ENCODE results near the gene PHKA2.
A peak's percentile ranks its signal among the peaks of the same experiment; 100 is the strongest.

The PHKA2 gene

GRCh38 chrX:18899796-18900380, 84.0 kb downstream of the PHKA2 start:
- H3K4me1 Mint-ChIP-seq, result peaks cover 11% of the 10 kb centered on the region
- no peaks in the 10 kb centered on the region for H3K27me3 Mint-ChIP-seq (ENCODE audit: low read depth)
- peak; percentile 13 to 40 (median 19) for TF ChIP-seq CTCF (IDR thresholded peaks at IDR 0.05; ENCODE audit: unreplicated experiment in 3 of 3)
- H3K4me3 Mint-ChIP-seq, result no peak overlapping the region
- H3K9me3 Mint-ChIP-seq, result peaks cover 15% of the 10 kb centered on the region
- peaks cover 18% of the 10 kb centered on the region for H3K36me3 Mint-ChIP-seq (ENCODE audit: low read depth)
- H3K27ac Mint-ChIP-seq, result no peak overlapping the region

GRCh38 chrX:18898492-18898891, 85.4 kb downstream of the PHKA2 start:
- no peak for TF ChIP-seq CTCF (IDR thresholded peaks at IDR 0.05; ENCODE audit: unreplicated experiment in 3 of 3)
- H3K4me1 Mint-ChIP-seq, result peaks cover 11% of the 10 kb centered on the region
- H3K36me3 Mint-ChIP-seq (ENCODE audit: low read depth), result peaks cover 13% of the 10 kb centered on the region
- no peaks in the 10 kb centered on the region for H3K27me3 Mint-ChIP-seq (ENCODE audit: low read depth)
- no peak overlapping the region for H3K4me3 Mint-ChIP-seq
- H3K9me3 Mint-ChIP-seq, result peaks cover 12% of the 10 kb centered on the region
- H3K27ac Mint-ChIP-seq, result no peak overlapping the region

GRCh38 chrX:18898091-18898490, 85.8 kb downstream of the PHKA2 start:
- no peak for TF ChIP-seq CTCF (IDR thresholded peaks at IDR 0.05; ENCODE audit: unreplicated experiment in 3 of 3)
- no peaks in the 10 kb centered on the region for H3K27me3 Mint-ChIP-seq (ENCODE audit: low read depth)
- no peak overlapping the region for H3K4me3 Mint-ChIP-seq
- no peak overlapping the region for H3K27ac Mint-ChIP-seq
- peaks cover 12% of the 10 kb centered on the region for H3K9me3 Mint-ChIP-seq
- peaks cover 14% of the 10 kb centered on the region for H3K36me3 Mint-ChIP-seq (ENCODE audit: low read depth)
- H3K4me1 Mint-ChIP-seq, result peaks cover 11% of the 10 kb centered on the region

GRCh38 chrX:18897611-18898010, 86.3 kb downstream of the PHKA2 start:
- peaks cover 11% of the 10 kb centered on the region for H3K4me1 Mint-ChIP-seq
- peaks cover 15% of the 10 kb centered on the region for H3K36me3 Mint-ChIP-seq (ENCODE audit: low read depth)
- no peak for TF ChIP-seq CTCF (IDR thresholded peaks at IDR 0.05; ENCODE audit: unreplicated experiment in 3 of 3)
- no peaks in the 10 kb centered on the region for H3K27me3 Mint-ChIP-seq (ENCODE audit: low read depth)
- no peak overlapping the region for H3K27ac Mint-ChIP-seq
- H3K4me3 Mint-ChIP-seq, result no peak overlapping the region
- peaks cover 10% of the 10 kb centered on the region for H3K9me3 Mint-ChIP-seq

- Mint-ChIP-seq H3K4me3 (no peak overlapping the region), H3K27ac (no peak overlapping the region), H3K9me3 (peaks cover 10% of the 10 kb centered on the region), H3K4me1 (peaks cover 11% of the 10 kb centered on the region), H3K36me3 (ENCODE audit: low read depth) (peaks cover 16% of the 10 kb centered on the region), H3K27me3 (ENCODE audit: low read depth) (no peaks in the 10 kb centered on the region)
- no peak for TF ChIP-seq CTCF (IDR thresholded peaks at IDR 0.05; ENCODE audit: unreplicated experiment in 3 of 3)
Measured at GRCh38 chrX:18896680-18897544, 87.0 kb downstream of the PHKA2 start.

All from nephron (organoid).